ENCODE results near the gene MTM1. TPM values are rescaled to one million over a fixed set of nuclear protein-coding genes. Genes with fewer than 3 reads are reported as not detected.

MTM1 gene
- polyA plus RNA-seq (2013, experiment 1 of 2; ENCODE audit: insufficient read length): 4.0 TPM
- 4.4 TPM for polyA plus RNA-seq (2013, experiment 2 of 2; ENCODE audit: insufficient read length)

DNA sequence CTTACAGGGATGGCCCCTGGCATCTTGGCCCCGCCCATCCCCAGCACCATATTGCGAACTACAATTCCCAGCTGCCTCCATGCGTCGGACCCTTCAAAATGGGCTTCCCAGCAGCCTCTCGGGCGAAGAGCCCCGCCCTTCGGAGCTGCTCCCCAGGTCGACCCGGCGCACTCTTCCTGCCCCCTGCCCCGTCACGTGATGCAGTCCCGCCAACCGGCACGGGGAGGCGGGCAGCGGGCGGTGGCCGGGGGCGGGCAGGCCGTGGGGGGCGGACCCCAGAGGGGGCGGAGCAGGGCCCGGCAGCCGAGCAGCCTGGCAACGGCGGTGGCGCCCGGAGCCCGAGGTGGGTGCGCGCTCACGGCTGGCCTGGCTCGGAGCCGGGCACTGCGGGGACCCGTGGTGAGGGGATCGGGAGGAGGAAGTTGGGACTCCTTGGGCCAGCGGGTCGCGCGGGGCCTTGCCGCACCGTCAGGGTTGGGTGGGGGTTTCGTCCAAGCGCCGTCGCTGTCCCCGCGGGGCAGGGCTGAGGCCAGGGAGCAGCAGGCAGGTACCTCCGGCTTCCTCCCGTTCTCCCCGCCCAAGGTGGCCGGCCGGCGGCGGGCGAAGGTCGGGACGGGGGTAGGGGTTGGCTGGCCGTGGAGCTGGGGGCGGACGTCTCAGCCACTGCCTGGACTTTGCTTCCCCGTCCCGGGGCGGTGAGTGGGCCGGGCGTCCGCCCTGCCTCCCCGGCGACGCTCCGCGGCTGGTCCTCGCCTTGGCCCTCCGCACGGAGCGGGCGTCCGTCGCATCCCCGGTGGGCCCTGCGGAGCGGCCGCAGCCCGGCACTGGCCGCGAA lies at the start of gene MTM1:
Gene MTM1 (plus strand): TSS at position 302 of the 835 bp plus-strand sequence. CDS start 23,994 bp downstream, outside the sequence.
- peak; percentile 95 for DNase-seq

DNA sequence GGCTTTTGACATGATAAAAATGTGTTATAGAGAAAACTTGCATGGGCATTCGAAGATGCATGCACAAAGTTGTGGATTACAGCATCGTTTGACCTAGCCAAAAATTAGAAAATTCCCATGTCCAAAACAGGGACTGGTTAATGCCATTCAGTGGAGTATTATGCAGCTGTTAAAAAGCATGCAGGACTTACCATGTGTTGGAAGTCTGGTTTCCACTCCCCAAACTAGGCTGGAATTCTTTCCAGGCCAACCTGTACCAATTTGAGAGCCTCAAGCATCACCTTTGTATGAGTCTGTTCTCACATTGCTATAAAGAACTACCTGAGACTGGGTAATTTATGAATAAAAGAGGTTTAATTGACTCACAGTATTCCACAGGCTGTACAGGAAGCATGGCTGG lies 45.9 kb upstream of the MTM1 start:
- no peak for DNase-seq

DNA sequence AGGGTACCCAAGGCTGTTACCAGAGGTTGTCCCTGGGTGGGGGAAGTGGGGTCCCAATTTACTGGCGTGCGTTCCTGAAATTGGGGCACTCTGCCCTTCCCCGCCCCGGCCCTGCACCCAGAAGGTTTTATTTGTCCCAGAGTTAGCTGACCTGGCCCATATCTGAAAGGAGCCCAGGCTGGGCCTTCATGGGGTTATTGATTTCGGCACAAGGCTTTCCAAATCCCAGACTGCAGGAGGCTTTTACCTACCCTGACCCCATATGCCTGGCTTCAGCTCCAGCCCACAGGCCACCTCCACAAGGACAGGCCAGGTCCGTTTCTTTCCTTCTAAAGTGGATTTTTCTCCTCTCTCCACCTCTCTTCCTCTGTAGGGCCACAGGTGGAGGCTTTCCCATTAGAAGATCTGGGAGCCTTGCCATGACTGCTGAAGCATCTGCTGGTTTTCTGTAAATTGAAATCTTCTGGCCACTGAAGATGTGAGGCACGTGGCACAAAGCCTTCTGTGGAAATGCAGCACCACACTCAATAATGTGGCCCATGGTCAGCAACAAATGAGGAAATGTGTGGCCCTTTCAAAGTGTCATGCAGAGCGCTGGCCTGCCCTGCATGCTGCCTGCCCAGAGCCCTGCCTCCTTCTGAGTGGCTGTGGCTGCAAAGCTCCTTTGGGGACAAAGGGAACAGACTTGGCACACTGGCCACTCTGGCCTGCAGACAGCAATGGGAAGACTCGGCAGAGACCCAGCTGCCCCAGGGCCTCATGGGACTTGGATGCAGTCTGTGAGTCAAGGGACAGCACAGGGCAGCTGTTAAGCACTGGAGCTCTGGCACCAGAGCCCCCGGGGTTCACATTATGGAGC lies 43.1 kb upstream of the MTM1 start:
- no peak for DNase-seq

DNA sequence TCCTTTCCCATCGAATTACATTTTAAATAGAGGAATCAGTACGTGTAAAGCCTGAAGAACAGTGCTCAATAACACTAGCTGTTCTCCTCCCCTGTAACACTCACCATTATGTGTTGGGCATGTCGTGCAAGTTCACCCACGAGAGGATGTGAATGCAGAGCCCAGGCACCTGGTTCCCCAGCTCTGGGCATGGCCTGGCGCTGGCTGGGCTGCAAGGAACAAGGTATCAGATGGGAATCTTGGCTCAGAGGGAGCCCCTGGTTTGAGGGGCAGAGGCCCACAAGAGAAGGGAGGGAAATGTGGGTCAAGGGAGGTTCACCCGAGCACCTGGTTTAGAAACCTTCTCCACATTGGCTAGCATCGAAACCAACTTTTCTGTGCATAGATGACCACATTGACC lies 41.7 kb upstream of the MTM1 start:
- no peak for DNase-seq

DNA sequence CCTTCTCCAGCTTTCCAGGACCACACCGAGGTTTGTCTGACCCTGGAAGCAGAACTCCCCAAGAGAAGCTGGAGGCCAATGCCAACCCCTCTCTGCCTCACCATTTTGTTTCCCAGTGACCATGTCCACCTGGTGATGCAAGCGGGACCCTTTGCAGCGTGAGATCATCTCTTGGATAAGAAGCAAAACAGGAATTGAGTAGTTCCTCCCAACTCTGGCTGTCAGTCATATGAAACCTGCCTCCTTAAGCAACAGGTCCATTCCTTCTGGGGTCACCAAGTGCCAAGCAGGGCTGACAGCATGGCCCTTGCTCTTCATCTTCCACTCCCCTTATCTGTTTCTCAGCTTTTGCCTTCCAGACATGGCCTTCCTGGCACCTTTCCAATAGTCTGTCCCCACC lies 41.3 kb upstream of the MTM1 start:
- no peak for DNase-seq

DNA sequence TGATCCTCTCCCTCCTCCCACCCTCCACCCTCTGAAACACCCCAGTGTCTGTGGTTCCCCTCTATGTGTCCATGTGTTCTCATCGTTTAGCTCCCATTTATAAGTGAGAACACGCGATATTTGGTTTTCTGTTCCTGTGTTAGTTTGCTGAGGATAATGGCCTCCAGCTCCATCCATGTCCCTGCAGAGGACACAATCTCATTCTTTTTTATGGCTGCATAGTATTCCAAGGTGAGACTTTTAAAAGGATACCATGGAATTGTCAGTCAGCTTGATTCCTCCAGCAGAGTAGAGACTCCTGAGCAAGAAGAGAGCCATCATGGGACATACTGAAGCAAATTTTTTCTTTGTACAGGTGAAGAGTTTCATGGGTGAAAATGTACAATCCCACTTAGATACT lies 38.8 kb upstream of the MTM1 start:
- no peak for DNase-seq

DNA sequence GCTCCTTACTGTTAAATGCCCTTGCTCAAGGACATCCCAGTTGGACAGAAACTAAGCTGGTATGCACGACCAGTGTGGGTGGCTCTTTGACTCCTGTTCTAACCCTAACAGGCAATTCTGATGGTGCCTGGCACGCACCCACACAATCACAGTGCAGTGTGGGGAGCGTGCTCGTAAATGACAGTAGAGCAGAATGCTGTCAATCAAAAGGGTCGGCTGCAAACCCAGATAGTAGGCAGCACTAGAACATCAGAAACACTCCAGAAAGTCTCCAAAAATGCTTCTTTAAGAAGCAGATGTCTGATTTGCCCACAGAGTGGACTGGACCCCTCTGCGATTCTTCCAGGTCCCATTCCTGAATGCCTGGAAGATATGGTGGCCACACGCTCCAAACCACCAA lies 37.6 kb upstream of the MTM1 start:
- DNase-seq: no peak

DNA sequence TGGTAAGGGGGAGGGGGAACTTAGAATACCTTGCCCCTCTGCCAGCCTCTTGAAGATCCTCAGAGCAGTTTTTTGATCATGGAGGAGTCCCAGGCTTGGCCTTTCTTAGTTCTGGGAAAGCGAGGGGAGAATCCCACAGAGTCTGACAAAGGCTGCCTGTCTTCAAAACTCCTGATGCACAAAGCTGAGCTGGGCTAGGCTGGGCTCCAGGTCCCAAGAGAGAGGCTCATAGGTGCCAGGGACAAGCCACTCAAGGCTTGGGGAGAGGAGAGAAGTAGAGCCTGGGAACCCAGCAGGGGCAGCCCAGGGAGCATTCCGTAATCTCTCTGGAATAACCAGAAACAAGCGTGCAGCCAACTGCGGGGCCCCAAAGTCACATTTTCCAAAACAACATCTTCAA lies 37.0 kb upstream of the MTM1 start:
- no peak for DNase-seq

DNA sequence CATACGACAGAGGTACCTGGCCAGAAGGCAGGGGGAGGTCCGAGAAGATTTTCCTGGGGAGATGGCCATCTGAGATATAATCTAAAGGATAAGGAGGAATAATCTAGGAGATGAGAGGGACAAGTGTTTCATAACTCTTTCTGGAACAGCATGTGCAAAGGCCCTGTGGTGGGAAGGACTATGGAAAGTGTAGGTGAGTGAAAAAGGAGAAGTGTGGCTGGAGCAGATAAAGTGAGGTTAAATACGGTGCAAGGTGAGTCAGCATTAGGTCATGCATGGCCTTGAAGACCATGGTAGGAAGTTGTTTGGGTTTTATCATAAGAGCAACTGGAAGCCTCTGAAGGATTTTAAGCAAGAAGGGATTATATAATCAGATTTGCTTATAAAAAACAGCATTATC lies 34.6 kb upstream of the MTM1 start:
- DNase-seq: no peak

DNA sequence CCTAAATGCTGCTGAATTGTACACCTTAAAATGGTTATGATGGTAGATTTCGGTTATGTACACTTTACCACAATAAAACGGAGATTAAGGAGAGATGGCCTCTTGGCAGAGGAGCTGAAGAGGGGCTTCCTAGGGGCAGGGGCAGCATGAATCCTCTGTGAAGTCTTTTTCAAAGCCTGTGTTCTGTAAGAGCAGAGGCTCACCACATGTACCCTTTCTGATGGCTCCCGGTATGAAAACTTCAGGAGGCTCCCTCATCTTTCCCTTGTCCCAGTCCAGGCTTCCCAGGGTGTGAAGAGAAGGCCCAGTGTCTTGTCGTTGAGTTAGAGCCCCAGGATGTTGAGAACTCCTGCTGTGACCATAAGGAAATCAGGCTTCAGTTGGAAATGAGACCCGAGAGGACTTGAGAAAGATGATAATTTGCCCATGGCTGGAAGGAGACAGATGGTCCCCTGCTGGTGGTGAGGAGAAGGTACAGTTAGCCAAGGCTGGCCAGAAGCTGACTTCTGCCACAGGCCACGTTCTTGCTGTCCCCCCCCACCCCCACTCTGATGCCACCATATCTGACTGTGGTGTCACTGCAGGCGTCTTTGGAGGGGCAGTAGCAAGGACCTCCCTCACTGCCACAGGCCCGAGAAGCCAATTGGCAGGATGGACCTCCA lies 31.8 kb upstream of the MTM1 start:
- no peak for DNase-seq

DNA sequence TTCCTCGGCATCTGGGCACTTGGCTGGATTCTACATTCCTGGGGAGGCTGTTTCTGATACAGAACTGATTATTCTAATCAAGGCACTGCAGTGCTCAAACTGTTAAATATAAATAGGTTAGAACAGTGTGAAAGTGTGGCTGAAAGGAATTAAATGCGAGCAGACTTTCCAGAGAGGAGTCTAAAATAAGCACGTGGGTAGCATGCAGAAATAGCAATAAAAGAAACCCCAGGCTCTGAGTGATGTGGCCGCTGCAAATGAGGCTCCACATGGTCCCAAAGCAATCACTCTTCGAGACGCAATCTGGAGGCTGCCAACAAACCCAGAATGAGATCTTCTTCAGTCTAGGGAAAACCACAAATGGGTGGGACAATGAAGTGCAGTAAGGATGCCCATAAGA lies 30.6 kb upstream of the MTM1 start:
- no peak for DNase-seq

DNA sequence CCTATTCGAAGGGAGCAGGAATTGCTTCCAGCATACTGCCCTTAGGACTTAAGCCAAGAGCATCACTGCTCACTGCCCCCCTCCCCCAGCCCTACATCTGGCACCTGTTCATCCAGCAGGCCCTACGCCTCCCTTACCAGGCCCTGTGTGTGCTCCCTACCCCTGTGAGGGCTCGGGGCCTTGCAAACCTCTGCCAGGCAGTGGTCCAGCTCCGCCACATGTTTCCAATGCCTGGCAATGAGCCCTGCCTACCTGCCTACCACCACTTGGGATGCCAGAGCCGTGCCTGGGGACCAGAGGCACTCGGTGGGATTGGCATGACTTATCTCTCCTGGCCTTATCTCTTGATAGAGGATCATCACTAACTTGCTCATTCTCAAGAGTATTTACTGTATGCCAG lies 27.5 kb upstream of the MTM1 start:
- no peak for DNase-seq

DNA sequence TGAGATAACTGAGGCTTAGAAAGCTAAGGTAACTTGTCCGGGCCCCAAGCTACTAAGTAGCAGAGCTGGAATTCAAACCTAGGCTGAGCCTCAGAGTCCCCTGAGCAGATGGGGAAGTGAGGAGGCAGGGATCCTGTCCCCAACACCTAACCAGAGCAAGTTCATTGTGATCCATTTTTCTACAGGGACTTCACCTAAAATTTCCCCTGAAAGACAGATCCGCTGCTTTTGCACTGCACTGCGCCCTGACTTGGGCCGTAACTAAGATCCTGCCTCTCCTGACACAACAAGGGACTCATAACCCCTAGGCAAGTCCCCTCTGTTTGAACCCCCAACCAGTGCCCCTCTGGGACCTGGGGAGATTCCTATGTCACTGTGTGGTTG lies 25.6 kb upstream of the MTM1 start:
- DNase-seq: no peak

DNA sequence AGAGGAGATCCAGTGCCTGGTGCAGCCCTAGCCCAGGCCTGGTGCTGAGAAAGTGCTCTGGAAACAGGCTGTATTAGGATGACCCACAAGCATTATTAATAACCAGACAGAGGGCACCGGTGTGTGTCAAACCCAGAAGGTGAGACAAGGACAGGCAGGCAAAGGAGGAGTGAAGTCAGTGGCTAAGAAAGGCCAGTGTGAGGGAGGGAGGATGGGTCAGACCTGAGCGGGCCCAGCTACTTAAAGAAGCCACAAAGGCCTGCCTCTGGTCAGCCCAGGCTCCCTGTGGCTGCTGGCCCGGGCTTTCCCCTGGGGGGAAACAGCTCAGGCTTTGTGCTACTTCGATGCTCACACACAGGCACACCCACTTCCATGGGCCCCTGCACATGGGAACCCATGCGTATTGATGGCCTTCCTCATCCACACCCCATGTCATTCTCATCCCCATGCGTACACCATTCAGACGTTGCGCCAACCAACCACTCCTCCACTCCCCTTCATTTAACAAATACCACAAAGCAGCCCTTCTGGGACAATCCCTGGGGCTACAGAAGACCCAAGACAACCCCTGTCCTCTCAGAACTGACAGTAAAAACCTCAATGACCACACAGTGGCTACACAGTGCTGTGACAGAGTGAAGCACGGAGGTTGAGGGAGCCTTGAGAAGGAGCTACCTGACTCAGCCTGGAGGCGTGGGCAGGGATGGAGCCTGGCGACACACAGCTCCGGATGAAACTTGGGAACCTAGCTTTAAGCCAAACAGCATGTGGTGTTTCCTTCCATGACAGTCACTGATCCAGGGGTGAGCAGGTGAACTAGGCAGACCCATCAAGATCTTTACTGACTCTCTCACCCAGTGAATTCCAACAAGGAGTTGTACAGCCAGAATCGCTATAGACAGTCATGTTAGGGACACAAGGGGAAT lies 24.9 kb upstream of the MTM1 start:
- DNase-seq: no peak

DNA sequence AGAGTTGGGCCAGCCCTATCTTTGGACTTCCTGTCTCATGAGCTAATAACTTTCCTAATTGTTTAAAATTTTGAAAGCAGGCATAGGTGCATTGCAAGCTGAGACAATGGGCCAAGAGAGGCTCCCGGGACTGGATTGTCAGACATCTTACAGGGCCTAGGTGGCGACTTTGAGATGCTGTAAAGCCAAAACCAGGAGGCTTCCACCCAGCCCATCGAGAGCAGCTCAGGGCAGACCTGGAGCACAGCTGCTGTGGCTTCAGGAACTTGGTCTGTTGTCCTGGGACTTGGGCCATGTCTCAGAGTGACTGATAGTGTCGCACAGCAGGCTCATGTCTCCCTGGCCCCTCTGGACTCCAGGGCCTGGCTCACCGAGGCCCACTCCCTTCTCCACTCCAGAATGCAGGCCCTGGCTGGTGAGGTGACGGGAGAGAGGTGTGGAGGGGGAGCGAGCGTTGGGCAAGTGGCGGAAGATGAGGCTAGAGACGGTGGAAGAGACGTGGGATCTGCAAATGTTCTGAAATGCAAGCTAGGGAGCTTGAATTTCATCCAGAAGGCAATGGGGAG lies 24.1 kb upstream of the MTM1 start:
- no peak for DNase-seq

DNA sequence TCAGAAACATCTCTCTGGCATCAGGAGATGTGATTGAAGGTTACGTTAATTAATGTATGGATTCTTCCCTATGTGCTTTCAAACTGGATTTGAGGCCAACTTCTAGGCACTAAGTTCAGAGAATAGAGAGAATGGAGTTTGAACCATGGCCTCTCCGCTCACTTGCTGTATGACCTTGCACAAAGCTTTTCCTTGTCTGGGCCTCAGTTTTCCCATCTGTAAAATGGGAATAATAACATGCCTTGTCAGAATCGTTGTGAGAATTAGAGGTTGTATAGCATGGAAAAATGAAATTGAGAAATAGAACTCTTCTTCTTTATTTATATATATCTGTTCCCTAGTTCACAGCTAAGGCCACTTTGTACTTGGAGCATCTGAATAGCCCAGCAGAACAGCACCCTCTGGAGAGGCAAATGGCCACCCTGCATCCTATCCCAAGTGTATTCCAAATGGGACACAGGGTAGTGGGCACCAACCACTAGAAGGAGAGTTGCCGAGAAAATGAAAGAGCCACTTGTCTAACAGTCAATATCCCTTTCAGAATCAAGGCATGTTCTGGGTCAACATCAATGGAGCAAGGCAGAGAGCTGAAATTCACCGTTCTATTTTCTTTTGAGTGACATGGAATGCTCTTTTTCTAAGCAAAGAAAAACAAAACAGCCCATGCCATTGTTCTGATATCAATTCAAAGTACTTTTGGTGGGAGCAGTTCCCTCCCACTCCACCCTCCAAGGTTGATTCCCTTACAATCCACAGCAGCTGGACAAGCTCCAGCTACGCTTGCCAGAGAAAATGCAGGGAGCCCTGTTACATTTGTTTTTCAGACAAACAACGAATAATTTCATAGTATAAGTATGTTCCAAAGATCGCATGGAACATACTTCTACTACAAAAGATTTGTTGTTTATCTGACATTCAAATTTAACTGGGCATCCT lies 23.3 kb upstream of the MTM1 start:
- DNase-seq: no peak

DNA sequence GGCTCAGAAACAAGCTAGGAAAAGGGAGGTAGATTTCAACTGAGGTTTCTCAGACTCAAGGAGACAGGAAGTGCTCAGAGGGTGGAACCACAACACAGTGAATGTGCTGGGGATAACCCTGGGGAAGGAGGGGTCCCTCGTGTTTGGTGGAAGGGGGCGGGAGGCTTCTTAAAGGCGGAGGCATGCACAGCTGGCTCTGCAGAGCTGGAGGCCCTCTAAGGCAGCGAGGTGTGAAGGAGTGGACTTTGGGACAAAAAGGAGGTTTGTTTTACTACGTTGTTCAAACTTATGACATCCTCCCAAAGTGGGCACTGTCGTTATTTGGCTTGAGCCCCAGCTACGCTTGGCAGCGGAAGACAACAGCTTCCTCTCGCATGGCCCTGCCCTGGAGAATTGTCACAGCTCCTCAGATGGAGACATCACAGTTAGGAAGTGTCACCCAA lies 21.7 kb upstream of the MTM1 start:
- DNase-seq: no peak

DNA sequence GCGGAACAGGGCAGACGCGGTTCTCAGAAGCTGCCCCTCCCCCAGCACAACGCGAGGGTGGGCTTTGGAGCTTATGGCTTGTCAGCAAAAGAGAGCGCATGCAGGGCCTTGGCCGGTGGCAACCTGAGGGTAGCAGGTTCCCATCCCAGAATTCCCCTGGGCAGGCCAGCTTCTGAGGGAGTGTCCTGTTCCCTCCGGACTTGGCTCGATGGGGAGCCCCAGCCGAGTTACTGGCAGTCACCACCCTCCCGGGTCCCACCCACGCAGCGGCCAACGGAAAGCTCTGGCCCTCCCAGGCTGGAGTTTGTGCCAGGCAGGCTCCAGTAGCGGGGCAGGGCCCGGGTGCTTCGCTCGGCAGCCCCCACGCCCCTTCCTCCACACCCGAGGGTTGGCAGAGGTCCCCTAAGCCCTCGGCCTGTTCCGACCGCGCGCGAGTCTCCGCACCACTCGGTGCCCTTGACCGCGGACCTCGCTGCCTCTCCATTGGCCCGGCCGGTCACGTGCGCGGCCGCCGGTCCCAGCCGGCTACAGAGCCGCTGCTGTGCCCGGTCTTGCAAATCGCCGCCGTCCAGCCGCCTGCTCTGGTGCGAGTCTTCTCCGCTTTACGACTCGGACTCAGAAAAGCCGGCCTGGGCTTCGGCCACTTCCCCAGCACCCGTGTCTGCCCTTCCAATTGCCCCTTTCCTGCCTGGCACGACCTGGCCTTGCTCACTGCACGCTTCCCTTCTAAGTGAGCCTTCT lies 20.9 kb upstream of the MTM1 start:
- DNase-seq: peak; percentile 28

DNA sequence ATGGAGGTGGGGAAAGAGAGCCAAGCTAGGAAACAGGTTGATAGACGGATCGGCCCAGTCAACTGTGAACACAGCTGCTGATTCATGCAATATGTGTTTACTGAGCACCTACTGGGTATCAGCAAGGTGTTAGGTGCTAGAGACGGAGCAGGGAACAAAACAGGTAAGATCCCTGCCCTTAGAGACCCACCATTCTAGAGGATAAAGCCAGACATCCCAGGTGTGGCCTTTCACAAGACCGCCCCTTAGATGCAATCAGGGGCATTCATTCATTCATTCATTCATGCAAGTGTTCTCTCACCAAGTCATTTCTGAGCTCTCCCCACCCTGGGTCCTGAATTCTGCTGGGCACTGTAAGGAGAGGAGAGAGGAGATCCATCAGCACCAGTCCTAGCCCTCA lies 20.2 kb upstream of the MTM1 start:
- no peak for DNase-seq

DNA sequence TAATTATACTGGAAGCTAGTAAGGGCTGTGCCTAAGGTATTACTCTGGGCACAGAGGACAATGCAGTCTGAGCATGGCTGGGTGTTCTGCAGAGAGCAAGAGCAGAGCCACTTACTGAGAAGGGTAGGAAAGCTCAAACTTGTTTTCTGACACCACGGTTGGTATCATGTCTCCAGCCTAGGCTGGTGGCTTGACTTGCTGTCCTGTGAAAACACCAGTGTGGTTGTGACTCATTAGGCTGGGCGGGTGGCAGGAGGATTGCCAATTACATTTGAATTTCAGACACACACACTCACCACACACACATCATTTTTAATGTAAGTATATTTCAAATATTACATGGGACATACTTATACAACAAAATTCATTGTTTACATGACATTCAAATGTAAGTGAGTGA lies 19.7 kb upstream of the MTM1 start:
- DNase-seq: peak; percentile 75
